WTC11 (cell line): ENCODE data around the gene SULF2. TPM values are rescaled to one million over a fixed set of nuclear protein-coding genes. Genes with fewer than 3 reads are reported as not detected.

ENCODE experiments used
- ATAC-seq: fragments of 200-7000 bp; cut with Tn5 transposase; 2 replicates; pipeline ENCODE4 v1.10.0; 2021; ENCODE audit warnings: mild to moderate bottlenecking, moderate library complexity
- CTCF ChIA-PET: fragments of 300-600 bp; sonication (Branson Sonifier 250); formaldehyde crosslinking; loops from one replicate; lab custom pipeline; 2021; ENCODE audit warnings: antibody characterized with exemption; lab: Charles Lee
- POLR2A ChIA-PET: fragments of 350-600 bp; sonication (Branson Sonifier 250); formaldehyde crosslinking; loops from one replicate; lab custom pipeline; 2021; ENCODE audit warnings: antibody characterized with exemption; lab: Charles Lee
- DNase-seq: peaks from one replicate; pipeline ENCODE4 v3.0.0; 2021; ENCODE audit warnings: low spot score
- H3K27ac Mint-ChIP-seq: 2 replicates; pipeline ENCODE4 v1.8.0; 2021; ENCODE audit warnings: mixed read lengths
- H3K27me3 Mint-ChIP-seq: 2 replicates; pipeline ENCODE4 v1.8.0; 2021; ENCODE audit warnings: low read depth, mild to moderate bottlenecking, moderate library complexity, mixed read lengths
- H3K36me3 Mint-ChIP-seq: 2 replicates; pipeline ENCODE4 v1.8.0; 2021; ENCODE audit warnings: mixed read lengths
- H3K4me1 Mint-ChIP-seq: 2 replicates; pipeline ENCODE4 v1.8.0; 2022; ENCODE audit warnings: mixed read lengths
- H3K4me3 Mint-ChIP-seq: 2 replicates; pipeline ENCODE4 v1.8.0; 2021; ENCODE audit warnings: mild to moderate bottlenecking, moderate library complexity, mixed read lengths
- H3K9me3 Mint-ChIP-seq: 2 replicates; pipeline ENCODE4 v1.8.0; 2021; ENCODE audit warnings: mixed read lengths
- ATF2 ChIP-seq: sonication (generic); formaldehyde crosslinking; IDR thresholded peaks from 2 replicates; pipeline ENCODE4 v1.8.1; 2022; ENCODE audit warnings: low read depth, missing genetic modification reagents, borderline replicate concordance
- CBFB ChIP-seq: sonication (generic); formaldehyde crosslinking; IDR thresholded peaks from 2 replicates; pipeline ENCODE4 v1.8.1; 2022; ENCODE audit warnings: mild to moderate bottlenecking, low read depth, missing genetic modification reagents
- CREM ChIP-seq: sonication (generic); formaldehyde crosslinking; IDR thresholded peaks from 2 replicates; pipeline ENCODE4 v1.8.1; 2022; ENCODE audit warnings: mild to moderate bottlenecking, missing genetic modification reagents, moderate library complexity
- CTCF ChIP-seq: fragments of 200-600 bp; IDR thresholded peaks from 2 replicates; pipeline ENCODE4 v1.8.0; 2022; ENCODE audit warnings: antibody characterized with exemption
- E2F5 ChIP-seq: sonication (generic); formaldehyde crosslinking; IDR thresholded peaks from 2 replicates; pipeline ENCODE4 v1.8.1; 2022; ENCODE audit warnings: mild to moderate bottlenecking, moderate library complexity, missing genetic modification reagents
- ELF4 ChIP-seq: sonication (generic); formaldehyde crosslinking; IDR thresholded peaks from 2 replicates; pipeline ENCODE4 v1.8.1; 2022; ENCODE audit warnings: low read depth, mild to moderate bottlenecking, moderate library complexity, missing genetic modification reagents
- ERG ChIP-seq: fragments of 250-450 bp; sonication (Bioruptor Pico); IDR thresholded peaks from 2 replicates; pipeline ENCODE4 v1.8.0; 2021; ENCODE audit warnings: mild to moderate bottlenecking
- ESRRA ChIP-seq: sonication (generic); formaldehyde crosslinking; IDR thresholded peaks from 2 replicates; pipeline ENCODE4 v1.8.1; 2022; ENCODE audit warnings: mild to moderate bottlenecking, missing genetic modification reagents, borderline replicate concordance
- GTF2I ChIP-seq: fragments of 250-450 bp; sonication (Bioruptor Pico); conservative IDR thresholded peaks from 2 replicates; pipeline ENCODE4 v1.4.0; 2021; ENCODE audit warnings: mild to moderate bottlenecking
- HMGA2 ChIP-seq: fragments of 250-450 bp; sonication (Bioruptor Pico); IDR thresholded peaks from 2 replicates; pipeline ENCODE4 v1.4.0; 2021; ENCODE audit warnings: mild to moderate bottlenecking, moderate library complexity
- HMGXB4 ChIP-seq: sonication (generic); formaldehyde crosslinking; IDR thresholded peaks from 2 replicates; pipeline ENCODE4 v1.8.1; 2023; ENCODE audit warnings: mild to moderate bottlenecking, moderate library complexity, missing genetic modification reagents
- JAZF1 ChIP-seq: fragments of 250-450 bp; sonication (Bioruptor Pico); IDR thresholded peaks from 2 replicates; pipeline ENCODE4 v1.9.0; 2021; ENCODE audit warnings: moderate library complexity, mild to moderate bottlenecking, inconsistent platforms
- KAT7 ChIP-seq: sonication (generic); formaldehyde crosslinking; IDR thresholded peaks from 2 replicates; pipeline ENCODE4 v1.8.1; 2023; ENCODE audit warnings: missing genetic modification reagents, mild to moderate bottlenecking, borderline replicate concordance
- MLX ChIP-seq: sonication (generic); formaldehyde crosslinking; IDR thresholded peaks from 2 replicates; pipeline ENCODE4 v1.8.1; 2023; ENCODE audit warnings: mild to moderate bottlenecking, missing genetic modification reagents, moderate library complexity
- MYBL2 ChIP-seq: sonication (generic); formaldehyde crosslinking; IDR thresholded peaks from 2 replicates; pipeline ENCODE4 v1.8.1; 2023; ENCODE audit warnings: mild to moderate bottlenecking, moderate library complexity, missing genetic modification reagents
- NR3C1 ChIP-seq: sonication (generic); formaldehyde crosslinking; conservative IDR thresholded peaks from 2 replicates; pipeline ENCODE4 v1.8.1; 2023; ENCODE audit warnings: low read depth, mild to moderate bottlenecking, missing genetic modification reagents
- TCF7 ChIP-seq: sonication (generic); formaldehyde crosslinking; IDR thresholded peaks from 2 replicates; pipeline ENCODE4 v1.8.0; 2022; ENCODE audit warnings: mild to moderate bottlenecking, low read depth, missing genetic modification reagents, moderate library complexity
- TEAD1 ChIP-seq: sonication (generic); formaldehyde crosslinking; IDR thresholded peaks from 2 replicates; pipeline ENCODE4 v1.8.0; 2022; ENCODE audit warnings: mild to moderate bottlenecking, missing genetic modification reagents
- USF2 ChIP-seq: sonication (generic); formaldehyde crosslinking; IDR thresholded peaks from 2 replicates; pipeline ENCODE4 v1.8.1; 2023; ENCODE audit warnings: mild to moderate bottlenecking, missing genetic modification reagents, moderate library complexity
- ZBTB21 ChIP-seq: sonication (generic); formaldehyde crosslinking; IDR thresholded peaks from 2 replicates; pipeline ENCODE4 v1.8.1; 2023; ENCODE audit warnings: mild to moderate bottlenecking, missing genetic modification reagents, borderline replicate concordance
- ZNF138 ChIP-seq: sonication (generic); formaldehyde crosslinking; conservative IDR thresholded peaks from 2 replicates; pipeline ENCODE4 v1.8.1; 2022; ENCODE audit warnings: mild to moderate bottlenecking, moderate library complexity, missing genetic modification reagents
- ZNF232 ChIP-seq: sonication (generic); formaldehyde crosslinking; IDR thresholded peaks from 2 replicates; pipeline ENCODE4 v1.8.0; 2022; ENCODE audit warnings: mild to moderate bottlenecking, missing genetic modification reagents
- ZNF512 ChIP-seq: sonication (generic); formaldehyde crosslinking; IDR thresholded peaks from 2 replicates; pipeline ENCODE4 v1.8.1; 2022; ENCODE audit warnings: missing genetic modification reagents, borderline replicate concordance
- total RNA-seq: library from RNA; stranded (reverse); gene quantifications from 3 replicates; pipeline ENCODE4 v1.2.3, GENCODE V29; 2021

The SULF2 gene
- total RNA-seq, 1 experiment from 2014 or later: 36.0 TPM

- POLR2A ChIA-PET: no interaction called here
- TF ChIP-seq JAZF1 (CRISPR knock-in tag): no peak
- no peak for TF ChIP-seq ELF4 (CRISPR knock-in tag)
- TF ChIP-seq ATF2 (CRISPR knock-in tag): no peak
- TF ChIP-seq CREM (CRISPR knock-in tag): no peak
- TF ChIP-seq CBFB (CRISPR knock-in tag): no peak
- no peak for TF ChIP-seq NR3C1 (CRISPR knock-in tag)
- no peak for TF ChIP-seq ZBTB21 (CRISPR knock-in tag)
- TF ChIP-seq ZNF232 (CRISPR knock-in tag): no peak
- TF ChIP-seq TEAD1 (CRISPR knock-in tag): no peak
- TF ChIP-seq MLX (CRISPR knock-in tag): no peak
- no peak for TF ChIP-seq ERG (CRISPR knock-in tag)
- TF ChIP-seq MYBL2: no peak
- TF ChIP-seq CTCF: no peak
- no peak for TF ChIP-seq KAT7 (CRISPR knock-in tag)
- Mint-ChIP-seq H3K27ac (no peak overlapping the region), H3K4me3 (no peak overlapping the region), H3K4me1 (peaks cover 14% of the 10 kb centered on the region), H3K9me3 (peaks cover 18% of the 10 kb centered on the region), H3K27me3 (no peaks in the 10 kb centered on the region), H3K36me3 (peaks cover 11% of the 10 kb centered on the region)
- no peak for DNase-seq
- CTCF ChIA-PET: interaction anchor here (0.6 kb wide), 1 partner anchor 14 kb away, joined by 3 read pairs; no protein-coding TSS in a partner anchor
- ATAC-seq: no peak
Measured at GRCh38 chr20:47774131-47774777, 11.0 kb downstream of the SULF2 start.

GRCh38 chr20:47773371-47773786 lies 11.9 kb downstream of the SULF2 start:
- POLR2A ChIA-PET: no interaction called here
- H3K4me3 Mint-ChIP-seq: no peak overlapping the region

GRCh38 chr20:47770935-47771334 lies 14.3 kb downstream of the SULF2 start:
- H3K36me3 Mint-ChIP-seq: peaks cover 11% of the 10 kb centered on the region
- no peaks in the 10 kb centered on the region for H3K27me3 Mint-ChIP-seq
- peaks cover 11% of the 10 kb centered on the region for H3K9me3 Mint-ChIP-seq
- H3K4me3 Mint-ChIP-seq: no peak overlapping the region
- ATAC-seq (no peak), DNase-seq (no peak)
- ChIA-PET CTCF (no interaction called here), POLR2A (no interaction called here)
- H3K4me1 Mint-ChIP-seq: peaks cover 25% of the 10 kb centered on the region
- H3K27ac Mint-ChIP-seq: no peak overlapping the region
- TF ChIP-seq USF2 (CRISPR knock-in tag): peak; percentile 23; the same call in 1 of the 2 replicates
- TF ChIP-seq TCF7 (CRISPR knock-in tag): no peak
- no peak for TF ChIP-seq HMGXB4 (CRISPR knock-in tag)
- no peak for TF ChIP-seq ZNF512
- TF ChIP-seq HMGA2: no peak
- no peak for TF ChIP-seq E2F5 (CRISPR knock-in tag)
- no peak for TF ChIP-seq ZNF138 (CRISPR knock-in tag)

More at GRCh38 chr20:47773371-47773786, 11.9 kb downstream of the SULF2 start:
- no peak for ATAC-seq
- H3K4me1 Mint-ChIP-seq: peaks cover 14% of the 10 kb centered on the region
- no peak overlapping the region; the same call in 1 of the 2 replicates for H3K27ac Mint-ChIP-seq
- peaks cover 18% of the 10 kb centered on the region for H3K9me3 Mint-ChIP-seq
- 0 out of 2 replicates have a peak, but pooled peaks have one; percentile 61 for TF ChIP-seq GTF2I (CRISPR knock-in tag)
- no peak for TF ChIP-seq ESRRA (CRISPR knock-in tag)
- TF ChIP-seq, all 79 proteins: peak for 1
- no peaks in the 10 kb centered on the region for H3K27me3 Mint-ChIP-seq
- CTCF ChIA-PET: interaction anchor here (0.6 kb wide), 1 partner anchor 13 kb away, joined by 3 read pairs; no protein-coding TSS in a partner anchor
- DNase-seq: no peak
- peaks cover 11% of the 10 kb centered on the region for H3K36me3 Mint-ChIP-seq
